Activated CD8-positive, alpha-beta T cell treated with anti-CD3 and anti-CD28 coated beads, Interleukin-2, amount 10 ng/mL, durations not matched to agents 7 days and 5 days (primary cell): ENCODE results near the gene EP300. TPM values are rescaled to one million over a fixed set of nuclear protein-coding genes. Genes with fewer than 3 reads are reported as not detected.
A peak's percentile ranks its signal among the peaks of the same experiment; 100 is the strongest.
"Not testable (repeated sequence)": the region's sequence is repeated elsewhere in the genome, so short reads cannot be mapped to it uniquely, and the experiment has no call there.

Experiments
- ATAC-seq: fragments of 150-1000 bp; cut with Tn5 transposase; one replicate; pipeline ENCODE4 v1.10.0; 2021; ENCODE audit warnings: moderate library complexity
- CTCF ChIA-PET: fragments of 350-600 bp; sonication (Branson Sonifier 250); formaldehyde crosslinking; loops from one replicate; lab custom pipeline; 2021; ENCODE audit warnings: antibody characterized with exemption; lab: Charles Lee
- POLR2A ChIA-PET: fragments of 350-600 bp; sonication (Branson Sonifier 250); formaldehyde crosslinking; loops from one replicate; lab custom pipeline; 2021; ENCODE audit warnings: antibody characterized with exemption; lab: Charles Lee
- DNase-seq: peaks from one replicate; pipeline ENCODE4 v3.0.0-alpha.2; 2020
- H3K27ac Mint-ChIP-seq: one replicate; pipeline ENCODE4 v1.8.0; 2021; ENCODE audit warnings: mild to moderate bottlenecking, mixed read lengths
- H3K27me3 Mint-ChIP-seq: one replicate; pipeline ENCODE4 v1.8.0; 2021; ENCODE audit warnings: low read depth, mixed read lengths
- H3K36me3 Mint-ChIP-seq: one replicate; pipeline ENCODE4 v1.8.0; 2021; ENCODE audit warnings: low read depth, mixed read lengths
- H3K4me1 Mint-ChIP-seq: one replicate; pipeline ENCODE4 v1.8.0; 2021; ENCODE audit warnings: low read depth, mixed read lengths
- H3K4me3 Mint-ChIP-seq: one replicate; pipeline ENCODE4 v1.8.0; 2021; ENCODE audit warnings: mild to moderate bottlenecking, mixed read lengths
- H3K9me3 Mint-ChIP-seq: one replicate; pipeline ENCODE4 v1.8.0; 2022; ENCODE audit warnings: mixed read lengths; ENCODE audit not compliant: insufficient read depth
- total RNA-seq, 2 experiments: library from RNA; stranded (reverse); gene quantifications; one replicate each; pipeline ENCODE4 v1.2.3, GENCODE V29; 2021

The EP300 gene
- total RNA-seq, 2 experiments from 2014 or later, result 59.2 to 65.2 TPM

GRCh38 chr22:41091132-41092022, 1.0 kb upstream of the EP300 start:
- peak; percentile 87 for ATAC-seq
- DNase-seq, result peak; percentile 99
- ChIA-PET POLR2A (interaction anchor here (0.5 to 6.6 kb wide), 7 partner anchors 69 to 238 kb away, joined by 3 to 107 read pairs (median 6); partner anchors contain the start of gene RBX1), CTCF (interaction anchor here (1.2 kb wide), 1 partner anchor 169 kb away, joined by 3 read pairs; no protein-coding TSS in a partner anchor)
- peak overlapping the region; percentile 97 for H3K4me3 Mint-ChIP-seq
- peak overlapping the region; percentile 100 for H3K27ac Mint-ChIP-seq
- H3K36me3 Mint-ChIP-seq, result peaks cover 27% of the 10 kb centered on the region
- no peaks in the 10 kb centered on the region for H3K27me3 Mint-ChIP-seq
- H3K9me3 Mint-ChIP-seq, result no peaks in the 10 kb centered on the region
- H3K4me1 Mint-ChIP-seq, result peaks cover 23% of the 10 kb centered on the region

GRCh38 chr22:41092847-41093411, 537 bp downstream of the EP300 start:
- Mint-ChIP-seq H3K27me3 (no peaks in the 10 kb centered on the region), H3K4me3 (peak overlapping the region; percentile 100), H3K36me3 (peaks cover 31% of the 10 kb centered on the region), H3K27ac (peak overlapping the region; percentile 99), H3K9me3 (no peaks in the 10 kb centered on the region), H3K4me1 (peaks cover 34% of the 10 kb centered on the region)
- DNase-seq, result peak; percentile 48
- ATAC-seq, result no peak
- ChIA-PET POLR2A (interaction anchor here (0.6 to 6.6 kb wide), 12 partner anchors 11 to 914 kb away, joined by 3 to 107 read pairs (median 5); partner anchors contain the start of genes RANGAP1 and RBX1), CTCF (interaction anchor here (0.8 to 3.1 kb wide), 4 partner anchors 22 to 170 kb away, joined by 3 to 24 read pairs (median 4); no protein-coding TSS in a partner anchor)

GRCh38 chr22:41094041-41094593, 1.7 kb downstream of the EP300 start:
- ChIA-PET CTCF (interaction anchor here (1.0 to 3.7 kb wide), 4 partner anchors 21 to 171 kb away, joined by 4 to 24 read pairs (median 9); no protein-coding TSS in a partner anchor), POLR2A (interaction anchor here (1.3 to 6.6 kb wide), 7 partner anchors 13 to 237 kb away, joined by 3 to 107 read pairs (median 8); partner anchors contain the start of genes RANGAP1, RBX1, ST13 and XPNPEP3)
- Mint-ChIP-seq H3K4me1 (peaks cover 41% of the 10 kb centered on the region), H3K27ac (peak overlapping the region; percentile 99), H3K4me3 (peak overlapping the region; percentile 100), H3K36me3 (peaks cover 34% of the 10 kb centered on the region), H3K27me3 (no peaks in the 10 kb centered on the region), H3K9me3 (no peaks in the 10 kb centered on the region)
- DNase-seq, result peak; percentile 49
- ATAC-seq, result no peak

GRCh38 chr22:41096391-41096790, 4.0 kb downstream of the EP300 start:
- H3K27ac Mint-ChIP-seq, result no peak overlapping the region
- H3K4me1 Mint-ChIP-seq, result peaks cover 48% of the 10 kb centered on the region
- H3K9me3 Mint-ChIP-seq, result no peaks in the 10 kb centered on the region
- peaks cover 37% of the 10 kb centered on the region for H3K36me3 Mint-ChIP-seq
- POLR2A ChIA-PET, result interaction anchor here (0.6 kb wide), 1 partner anchor 59 kb away, joined by 5 read pairs; no protein-coding TSS in a partner anchor
- H3K4me3 Mint-ChIP-seq, result peak overlapping the region; percentile 32
- DNase-seq (no peak), ATAC-seq (no peak)
- CTCF ChIA-PET, result interaction anchor here (0.7 to 3.7 kb wide), 4 partner anchors 75 to 570 kb away, joined by 3 to 14 read pairs (median 8); no protein-coding TSS in a partner anchor
- H3K27me3 Mint-ChIP-seq, result no peaks in the 10 kb centered on the region

GRCh38 chr22:41096841-41097240, 4.4 kb downstream of the EP300 start:
- H3K9me3 Mint-ChIP-seq, result no peaks in the 10 kb centered on the region
- H3K4me1 Mint-ChIP-seq, result peaks cover 48% of the 10 kb centered on the region
- DNase-seq (no peak), ATAC-seq (no peak)
- ChIA-PET CTCF (interaction anchor here (0.7 to 3.7 kb wide), 4 partner anchors 76 to 570 kb away, joined by 3 to 14 read pairs (median 8); no protein-coding TSS in a partner anchor), POLR2A (no interaction called here)
- H3K4me3 Mint-ChIP-seq, result no peak overlapping the region
- no peaks in the 10 kb centered on the region for H3K27me3 Mint-ChIP-seq
- peaks cover 39% of the 10 kb centered on the region for H3K36me3 Mint-ChIP-seq
- H3K27ac Mint-ChIP-seq, result no peak overlapping the region

- DNase-seq (no peak), ATAC-seq (no peak)
- Mint-ChIP-seq H3K36me3 (peaks cover 44% of the 10 kb centered on the region), H3K27me3 (no peaks in the 10 kb centered on the region), H3K27ac (no peak overlapping the region), H3K4me3 (no peak overlapping the region), H3K9me3 (no peaks in the 10 kb centered on the region), H3K4me1 (peaks cover 61% of the 10 kb centered on the region)
- ChIA-PET CTCF (interaction anchor here (2.3 kb wide), 1 partner anchor 177 kb away, joined by 7 read pairs; no protein-coding TSS in a partner anchor), POLR2A (no interaction called here)
Observed at GRCh38 chr22:41099036-41099435, 6.6 kb downstream of the EP300 start.

GRCh38 chr22:41106122-41106968, 14.0 kb downstream of the EP300 start:
- CTCF ChIA-PET, result interaction anchor here (1.0 kb wide), 1 partner anchor 183 kb away, joined by 4 read pairs; no protein-coding TSS in a partner anchor
- no peak overlapping the region for H3K4me3 Mint-ChIP-seq
- POLR2A ChIA-PET, result interaction anchor here (1.0 to 1.7 kb wide), 2 partner anchors 154 to 155 kb away, joined by 3 to 4 read pairs; partner anchors contain the start of gene RBX1
- H3K9me3 Mint-ChIP-seq, result no peaks in the 10 kb centered on the region
- DNase-seq, result no peak
- H3K27me3 Mint-ChIP-seq, result no peaks in the 10 kb centered on the region
- H3K36me3 Mint-ChIP-seq, result peaks cover 33% of the 10 kb centered on the region
- peaks cover 24% of the 10 kb centered on the region for H3K4me1 Mint-ChIP-seq
- H3K27ac Mint-ChIP-seq, result peak overlapping the region; percentile 75
- ATAC-seq, result peak; percentile 35

GRCh38 chr22:41106969-41107325, 14.6 kb downstream of the EP300 start:
- POLR2A ChIA-PET, CTCF ChIA-PET, H3K27ac Mint-ChIP-seq, H3K4me3 Mint-ChIP-seq, DNase-seq, ATAC-seq, H3K9me3 Mint-ChIP-seq, H3K27me3 Mint-ChIP-seq: not testable (repeated sequence)
- Mint-ChIP-seq H3K36me3 (peaks cover 32% of the 10 kb centered on the region), H3K4me1 (peaks cover 24% of the 10 kb centered on the region)

GRCh38 chr22:41110968-41111367, 18.6 kb downstream of the EP300 start:
- CTCF ChIA-PET, result no interaction called here
- no peak overlapping the region for H3K27ac Mint-ChIP-seq

GRCh38 chr22:41116342-41116741, 23.9 kb downstream of the EP300 start:
- Mint-ChIP-seq H3K27me3 (no peaks in the 10 kb centered on the region), H3K4me1 (peaks cover 7% of the 10 kb centered on the region), H3K4me3 (no peak overlapping the region), H3K36me3 (peaks cover 64% of the 10 kb centered on the region), H3K9me3 (no peaks in the 10 kb centered on the region), H3K27ac (no peak overlapping the region)
- ATAC-seq (no peak), DNase-seq (no peak)
- ChIA-PET CTCF (no interaction called here), POLR2A (no interaction called here)

More at GRCh38 chr22:41110968-41111367, 18.6 kb downstream of the EP300 start:
- ATAC-seq, result no peak
- DNase-seq, result no peak
- Mint-ChIP-seq H3K36me3 (peaks cover 34% of the 10 kb centered on the region), H3K9me3 (no peaks in the 10 kb centered on the region), H3K4me3 (no peak overlapping the region), H3K27me3 (no peaks in the 10 kb centered on the region), H3K4me1 (peaks cover 17% of the 10 kb centered on the region)
- POLR2A ChIA-PET, result no interaction called here
